Globus pallidus (tissue), 1 donor: ENCODE measurements around the gene SPTBN4.
"Not testable (repeated sequence)": the region's sequence is repeated elsewhere in the genome, so short reads cannot be mapped to it uniquely, and the experiment has no call there.

Source experiments
- DNase-seq: peaks from one replicate; pipeline ENCODE4 v3.0.0-alpha.2; 2015; ENCODE audit warnings: low spot score

Gene SPTBN4

GRCh38 chr19:40441719-40442253 lies 25.0 kb upstream of the SPTBN4 start:
- no peak for DNase-seq

GRCh38 chr19:40442328-40443130 lies 24.3 kb upstream of the SPTBN4 start:
- no peak for DNase-seq

- peak; percentile 99 for DNase-seq
Observed at GRCh38 chr19:40443131-40443999, 23.4 kb upstream of the SPTBN4 start.

GRCh38 chr19:40444000-40444824 lies 22.6 kb upstream of the SPTBN4 start, which contains the start of gene SERTAD3:
SERTAD3 (minus strand) TSS chr19:40444335; CDS start chr19:40442080, 2,255 bp downstream.
- peak; percentile 97 for DNase-seq

- no peak for DNase-seq
Observed at GRCh38 chr19:40444825-40445312, 21.9 kb upstream of the SPTBN4 start.

- no peak for DNase-seq
Observed at GRCh38 chr19:40445780-40446262, 21.0 kb upstream of the SPTBN4 start.

- no peak for DNase-seq
Observed at GRCh38 chr19:40446263-40446784, 20.5 kb upstream of the SPTBN4 start.

- DNase-seq = no peak
Observed at GRCh38 chr19:40449506-40449905, 17.3 kb upstream of the SPTBN4 start.

- DNase-seq = no peak
Observed at GRCh38 chr19:40450664-40451063, 16.1 kb upstream of the SPTBN4 start.

- DNase-seq = no peak
Observed at GRCh38 chr19:40452016-40452415, 14.8 kb upstream of the SPTBN4 start.

GRCh38 chr19:40453151-40453735 lies 13.6 kb upstream of the SPTBN4 start:
- DNase-seq = no peak

- not testable (repeated sequence) for DNase-seq
Observed at GRCh38 chr19:40453943-40454342, 12.9 kb upstream of the SPTBN4 start.

- no peak for DNase-seq
Observed at GRCh38 chr19:40457048-40457447, 9.8 kb upstream of the SPTBN4 start.

- DNase-seq = no peak
Observed at GRCh38 chr19:40457953-40458596, 8.7 kb upstream of the SPTBN4 start.

- DNase-seq = no peak
Observed at GRCh38 chr19:40458597-40458974, 8.2 kb upstream of the SPTBN4 start.

- no peak for DNase-seq
Observed at GRCh38 chr19:40460185-40460584, 6.6 kb upstream of the SPTBN4 start.

- no peak for DNase-seq
Observed at GRCh38 chr19:40461669-40462221, 5.1 kb upstream of the SPTBN4 start.

- DNase-seq = not testable (repeated sequence)
Observed at GRCh38 chr19:40463587-40464037, 3.2 kb upstream of the SPTBN4 start.

- DNase-seq = peak; percentile 54
Observed at GRCh38 chr19:40464059-40465024, 2.5 kb upstream of the SPTBN4 start.
